Hepatocyte (in vitro differentiated cells): ENCODE measurements around the gene SOS2. TPM values are rescaled to one million over a fixed set of nuclear protein-coding genes. Genes with fewer than 3 reads are reported as not detected.
A peak's percentile ranks its signal among the peaks of the same experiment; 100 is the strongest.

ENCODE experiments used
- DNase-seq: peaks from one replicate; pipeline ENCODE4 v3.0.0-alpha.2; 2016; ENCODE audit warnings: low spot score
- H2AFZ ChIP-seq: fragments of 200-600 bp; sonication (generic); 2 replicates; pipeline ENCODE4 v1.6.0; 2016; ENCODE audit warnings: antibody characterized with exemption, mild to moderate bottlenecking
- H3K27ac ChIP-seq: fragments of 200-600 bp; sonication (generic); 2 replicates; pipeline ENCODE4 v1.5.1; 2016; ENCODE audit warnings: mild to moderate bottlenecking
- H3K27me3 ChIP-seq: fragments of 200-600 bp; sonication (generic); 2 replicates; pipeline ENCODE4 v1.6.1; 2016
- H3K36me3 ChIP-seq: fragments of 200-600 bp; sonication (generic); replicated peaks from 2 replicates; pipeline ENCODE4 v1.5.1; 2016; ENCODE audit warnings: low read depth; ENCODE audit not compliant: insufficient read depth
- H3K4me1 ChIP-seq: fragments of 200-600 bp; sonication (generic); 2 replicates; pipeline ENCODE4 v1.5.1; 2016; ENCODE audit warnings: mild to moderate bottlenecking, moderate library complexity; ENCODE audit not compliant: insufficient read depth
- H3K4me2 ChIP-seq: fragments of 200-600 bp; sonication (generic); 2 replicates; pipeline ENCODE4 v1.6.0; 2016
- H3K4me3 ChIP-seq: fragments of 200-600 bp; sonication (generic); 2 replicates; pipeline ENCODE4 v1.5.1; 2016; ENCODE audit warnings: mild to moderate bottlenecking
- H3K79me2 ChIP-seq: fragments of 200-600 bp; sonication (generic); 2 replicates; pipeline ENCODE4 v1.6.0; 2017; ENCODE audit warnings: mild to moderate bottlenecking
- H3K9me2 ChIP-seq: fragments of 200-600 bp; sonication (generic); replicated peaks from 2 replicates; pipeline ENCODE4 v1.6.0; 2017; ENCODE audit warnings: mild to moderate bottlenecking; ENCODE audit not compliant: insufficient read depth
- H3K9me3 ChIP-seq: fragments of 200-600 bp; sonication (generic); 2 replicates; pipeline ENCODE4 v1.5.1; 2016; ENCODE audit warnings: low read depth, mild to moderate bottlenecking
- H4K20me1 ChIP-seq: fragments of 200-600 bp; sonication (generic); 2 replicates; pipeline ENCODE4 v1.6.0; 2016; ENCODE audit warnings: mild to moderate bottlenecking; ENCODE audit not compliant: insufficient read depth, poor library complexity, severe bottlenecking
- EZH2 ChIP-seq: fragments of 200-600 bp; sonication (generic); IDR thresholded peaks from 2 replicates; pipeline ENCODE4 v1.6.1; 2016; ENCODE audit warnings: antibody characterized with exemption, mild to moderate bottlenecking, borderline replicate concordance
- EZH2phosphoT487 ChIP-seq: fragments of 200-600 bp; sonication (generic); IDR thresholded peaks from one replicate; pipeline ENCODE4 v1.6.1; 2018; ENCODE audit warnings: antibody characterized with exemption, mild to moderate bottlenecking, low read depth, moderate library complexity; ENCODE audit not compliant: unreplicated experiment, severe bottlenecking
- WGBS: methylation state at CpG from one replicate; pipeline ENCODE4 v1.1.6; 2016; ENCODE audit warnings: low lambda C conversion rate; ENCODE audit errors: missing lambda C conversion rate; 5-methylcytosine and 5-hydroxymethylcytosine counted together
- polyA plus RNA-seq: library from polyadenylated mRNA; unstranded; fragments of >200 nt; fragmentation: Nextera tagmentation; extraction: Ambion mirVana; gene quantifications from 2 replicates; pipeline ENCODE4 v1.2.1, GENCODE V29; 2016
- total RNA-seq: library from RNA; depleted of rRNA; stranded (reverse); fragments of >200 nt; gene quantifications from 2 replicates; pipeline ENCODE4 v1.2.3, GENCODE V29; 2014
- TF ChIP-seq, protein P1 (sequence below): fragments of 200-600 bp; sonication (generic); IDR thresholded peaks from 2 replicates; pipeline ENCODE4 v1.5.1; 2016; ENCODE audit warnings: antibody characterized with exemption, mild to moderate bottlenecking; ENCODE audit not compliant: poor library complexity

Gene SOS2
- total and polyA plus RNA-seq, 2 experiments from 2014 or later = 12.9 to 28.7 TPM

DNA sequence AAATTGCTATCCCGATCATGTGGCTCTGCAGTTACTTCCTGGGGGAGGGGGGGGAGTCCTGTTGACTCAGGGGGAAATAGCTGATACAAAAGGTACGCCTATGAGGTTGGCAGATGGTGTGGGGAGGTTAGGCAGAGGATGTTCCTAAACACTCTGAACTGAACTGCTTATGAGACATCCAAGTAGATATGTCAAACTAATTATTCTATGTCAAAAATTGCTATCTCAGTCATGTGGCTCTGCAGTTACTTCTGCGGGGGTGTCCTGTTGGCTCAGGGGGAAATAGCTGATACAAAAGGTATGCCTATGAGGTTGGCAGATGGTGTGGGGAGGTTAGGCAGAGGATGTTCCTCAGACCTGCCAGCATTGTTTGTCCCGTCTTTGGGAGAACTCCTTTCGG lies 109.9 kb downstream of the SOS2 start:
- H3K9me3 ChIP-seq = no peaks in the 10 kb centered on the region
- H4K20me1 ChIP-seq = no peaks in the 10 kb centered on the region
- no peak overlapping the region for H3K4me3 ChIP-seq
- no peaks in the 10 kb centered on the region for H3K27me3 ChIP-seq
- H3K27ac ChIP-seq = no peak overlapping the region
- no peak overlapping the region for H3K4me2 ChIP-seq
- peaks cover 7% of the 10 kb centered on the region for H3K4me1 ChIP-seq
- H3K79me2 ChIP-seq = no peaks in the 10 kb centered on the region
- no peak for TF ChIP-seq EZH2
- TF ChIP-seq, protein P1, sequence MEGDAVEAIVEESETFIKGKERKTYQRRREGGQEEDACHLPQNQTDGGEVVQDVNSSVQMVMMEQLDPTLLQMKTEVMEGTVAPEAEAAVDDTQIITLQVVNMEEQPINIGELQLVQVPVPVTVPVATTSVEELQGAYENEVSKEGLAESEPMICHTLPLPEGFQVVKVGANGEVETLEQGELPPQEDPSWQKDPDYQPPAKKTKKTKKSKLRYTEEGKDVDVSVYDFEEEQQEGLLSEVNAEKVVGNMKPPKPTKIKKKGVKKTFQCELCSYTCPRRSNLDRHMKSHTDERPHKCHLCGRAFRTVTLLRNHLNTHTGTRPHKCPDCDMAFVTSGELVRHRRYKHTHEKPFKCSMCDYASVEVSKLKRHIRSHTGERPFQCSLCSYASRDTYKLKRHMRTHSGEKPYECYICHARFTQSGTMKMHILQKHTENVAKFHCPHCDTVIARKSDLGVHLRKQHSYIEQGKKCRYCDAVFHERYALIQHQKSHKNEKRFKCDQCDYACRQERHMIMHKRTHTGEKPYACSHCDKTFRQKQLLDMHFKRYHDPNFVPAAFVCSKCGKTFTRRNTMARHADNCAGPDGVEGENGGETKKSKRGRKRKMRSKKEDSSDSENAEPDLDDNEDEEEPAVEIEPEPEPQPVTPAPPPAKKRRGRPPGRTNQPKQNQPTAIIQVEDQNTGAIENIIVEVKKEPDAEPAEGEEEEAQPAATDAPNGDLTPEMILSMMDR = no peak
- TF ChIP-seq EZH2phosphoT487 = no peak
- no peaks in the 10 kb centered on the region for H3K9me2 ChIP-seq
- H2AFZ ChIP-seq = no peak overlapping the region
- DNase-seq = no peak
- WGBS = 93% methylated on average over 5 of the region's 5 CpGs
- H3K36me3 ChIP-seq = peaks cover 7% of the 10 kb centered on the region

DNA sequence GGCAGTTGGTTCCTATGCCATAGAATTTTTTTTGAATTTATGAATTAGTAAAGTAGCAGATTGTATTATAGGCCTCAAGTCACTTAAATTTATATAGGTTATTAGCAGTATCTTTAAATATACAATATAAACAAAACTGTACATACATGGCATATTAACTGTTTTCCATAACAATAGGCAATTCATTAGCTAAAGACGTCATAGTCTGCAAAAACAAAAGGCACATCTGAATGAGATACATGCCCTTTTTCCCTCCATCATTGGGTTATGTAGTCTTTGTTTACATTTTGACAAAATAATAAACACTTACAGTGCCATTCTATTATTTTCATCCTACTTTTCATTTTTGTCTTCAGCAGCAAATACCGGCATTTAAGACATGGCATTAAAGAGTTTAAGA lies 113.9 kb downstream of the SOS2 start:
- WGBS = 94% methylated on average over 2 of the region's 2 CpGs
- Histone ChIP-seq H2AFZ (no peak overlapping the region), H3K4me1 (peaks cover 11% of the 10 kb centered on the region), H3K4me2 (no peak overlapping the region), H3K36me3 (no peaks in the 10 kb centered on the region), H3K4me3 (no peak overlapping the region), H3K27ac (peak overlapping the region; percentile 95), H3K27me3 (no peaks in the 10 kb centered on the region), H3K9me2 (no peaks in the 10 kb centered on the region), H4K20me1 (no peaks in the 10 kb centered on the region), H3K9me3 (no peaks in the 10 kb centered on the region), H3K79me2 (peaks cover 26% of the 10 kb centered on the region)
- no peak for DNase-seq
- TF ChIP-seq EZH2phosphoT487 (no peak), EZH2 (no peak)
- TF ChIP-seq, protein P1 = no peak

DNA sequence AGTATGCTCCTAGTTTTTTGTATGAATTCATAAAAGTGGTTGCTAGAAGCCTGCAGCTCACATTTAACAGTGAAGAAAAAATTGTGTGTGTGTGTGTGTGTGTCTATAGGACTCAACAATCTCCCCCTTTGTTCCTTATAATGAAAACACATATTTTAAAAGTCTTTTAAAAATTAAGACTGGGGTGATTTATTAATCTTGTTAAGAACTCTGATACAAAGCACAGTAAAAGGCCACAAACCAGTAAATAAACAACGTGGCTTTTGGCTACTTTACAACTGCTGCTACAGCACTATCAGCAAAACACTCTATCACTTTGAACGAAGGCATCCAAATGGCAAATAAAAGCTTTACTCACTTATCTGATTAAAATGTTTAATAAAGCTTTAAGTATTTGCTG lies 114.4 kb downstream of the SOS2 start:
- 26% methylated on average over 2 of the region's 2 CpGs for WGBS
- H3K9me3 ChIP-seq = no peaks in the 10 kb centered on the region
- peak overlapping the region; percentile 2 for H3K4me3 ChIP-seq
- no peak for DNase-seq
- H3K27ac ChIP-seq = peak overlapping the region; percentile 95
- H3K27me3 ChIP-seq = no peaks in the 10 kb centered on the region
- no peak for TF ChIP-seq EZH2
- TF ChIP-seq EZH2phosphoT487 = no peak
- TF ChIP-seq, protein P1 = no peak
- no peaks in the 10 kb centered on the region for H3K9me2 ChIP-seq
- H3K36me3 ChIP-seq = no peaks in the 10 kb centered on the region
- peak overlapping the region; percentile 88 for H2AFZ ChIP-seq
- H3K4me2 ChIP-seq = peak overlapping the region; percentile 76
- peaks cover 31% of the 10 kb centered on the region for H3K79me2 ChIP-seq
- no peaks in the 10 kb centered on the region for H4K20me1 ChIP-seq
- peaks cover 11% of the 10 kb centered on the region for H3K4me1 ChIP-seq
